ENCODE measurements around the gene GPR21.

- TF ChIP-seq IRF1 (CRISPR knock-in tag; IDR thresholded peaks at IDR 0.05) (no peak), CTCF (IDR thresholded peaks at IDR 0.05) (no peak), SP1 (CRISPR knock-in tag; conservative IDR thresholded peaks at IDR 0.05) (no peak), ZBTB43 (CRISPR knock-in tag; IDR thresholded peaks at IDR 0.05) (no peak), SMAD3 (CRISPR knock-in tag; IDR thresholded peaks at IDR 0.05; ENCODE audit: borderline replicate concordance) (no peak), ATF2 (CRISPR knock-in tag; IDR thresholded peaks at IDR 0.05; ENCODE audit: borderline replicate concordance, low read depth) (no peak), CREB1 (CRISPR knock-in tag; IDR thresholded peaks at IDR 0.05) (no peak), TEAD1 (CRISPR knock-in tag; IDR thresholded peaks at IDR 0.05) (no peak), ATF1 (CRISPR knock-in tag; IDR thresholded peaks at IDR 0.05) (no peak), JUN (CRISPR knock-in tag; IDR thresholded peaks at IDR 0.05) (no peak)
Measured at GRCh38 chr9:123067136-123067535, 33.7 kb downstream of the GPR21 start.

All from WTC11 (cell line).